Kidney epithelial cell (primary cell): ENCODE data around the gene HOMER2. TPM values are rescaled to one million over a fixed set of nuclear protein-coding genes. Genes with fewer than 3 reads are reported as not detected.
"Not testable (repeated sequence)": the region's sequence is repeated elsewhere in the genome, so short reads cannot be mapped to it uniquely, and the experiment has no call there.

ENCODE experiments used
- DNase-seq: peaks from one replicate; pipeline ENCODE4 v3.0.0-alpha.2; 2010; ENCODE audit warnings: low read depth
- H3K27me3 ChIP-seq: 2 replicates; pipeline ENCODE4 v1.6.0; 2011; ENCODE audit warnings: low read length; ENCODE audit not compliant: control insufficient read depth, insufficient read depth
- H3K36me3 ChIP-seq: 2 replicates; pipeline ENCODE4 v1.5.1; 2011; ENCODE audit warnings: low read length; ENCODE audit not compliant: control insufficient read depth, insufficient read depth
- H3K4me3 ChIP-seq: 2 replicates; pipeline ENCODE4 v1.5.1; 2011; ENCODE audit warnings: low read depth, mild to moderate bottlenecking, control low read depth, low read length
- total RNA-seq: library from RNA; depleted of rRNA; stranded (reverse); fragments of >200 nt; gene quantifications from 2 replicates; pipeline ENCODE4 v1.2.3, GENCODE V29; 2015
- TF ChIP-seq, protein P1 (sequence below): IDR thresholded peaks from 2 replicates; pipeline ENCODE4 v1.5.1; 2011; ENCODE audit warnings: mild to moderate bottlenecking, moderate library complexity, low read length, control low read depth, inconsistent platforms; ENCODE audit not compliant: insufficient read depth, poor library complexity, severe bottlenecking

The HOMER2 gene
- total RNA-seq, 1 donor from 2014 or later: 56.4 TPM

DNA sequence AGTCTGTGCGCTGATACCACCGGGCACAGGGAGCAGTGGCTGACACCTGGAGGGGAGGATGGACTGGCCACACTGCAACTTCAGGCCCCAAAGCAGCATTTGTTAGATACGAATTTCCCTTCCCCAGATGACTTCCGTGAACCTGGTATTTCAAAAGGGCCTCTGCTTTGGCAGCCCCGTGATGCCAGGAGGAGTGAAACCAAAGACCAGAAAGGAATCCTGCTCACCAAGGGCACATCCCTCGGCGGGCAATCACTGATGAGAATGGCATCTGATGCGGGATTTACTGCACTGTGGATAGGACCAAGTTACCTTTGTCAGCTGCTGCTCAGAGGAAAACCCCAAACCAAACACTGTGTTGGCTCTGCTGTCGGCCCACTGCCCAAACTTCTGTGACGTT is 77.6 kb downstream of the HOMER2 start:
- Histone ChIP-seq H3K36me3 (no peaks in the 10 kb centered on the region), H3K27me3 (no peaks in the 10 kb centered on the region), H3K4me3 (no peak overlapping the region)
- no peak for DNase-seq
- TF ChIP-seq, protein P1, sequence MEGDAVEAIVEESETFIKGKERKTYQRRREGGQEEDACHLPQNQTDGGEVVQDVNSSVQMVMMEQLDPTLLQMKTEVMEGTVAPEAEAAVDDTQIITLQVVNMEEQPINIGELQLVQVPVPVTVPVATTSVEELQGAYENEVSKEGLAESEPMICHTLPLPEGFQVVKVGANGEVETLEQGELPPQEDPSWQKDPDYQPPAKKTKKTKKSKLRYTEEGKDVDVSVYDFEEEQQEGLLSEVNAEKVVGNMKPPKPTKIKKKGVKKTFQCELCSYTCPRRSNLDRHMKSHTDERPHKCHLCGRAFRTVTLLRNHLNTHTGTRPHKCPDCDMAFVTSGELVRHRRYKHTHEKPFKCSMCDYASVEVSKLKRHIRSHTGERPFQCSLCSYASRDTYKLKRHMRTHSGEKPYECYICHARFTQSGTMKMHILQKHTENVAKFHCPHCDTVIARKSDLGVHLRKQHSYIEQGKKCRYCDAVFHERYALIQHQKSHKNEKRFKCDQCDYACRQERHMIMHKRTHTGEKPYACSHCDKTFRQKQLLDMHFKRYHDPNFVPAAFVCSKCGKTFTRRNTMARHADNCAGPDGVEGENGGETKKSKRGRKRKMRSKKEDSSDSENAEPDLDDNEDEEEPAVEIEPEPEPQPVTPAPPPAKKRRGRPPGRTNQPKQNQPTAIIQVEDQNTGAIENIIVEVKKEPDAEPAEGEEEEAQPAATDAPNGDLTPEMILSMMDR: no peak

DNA sequence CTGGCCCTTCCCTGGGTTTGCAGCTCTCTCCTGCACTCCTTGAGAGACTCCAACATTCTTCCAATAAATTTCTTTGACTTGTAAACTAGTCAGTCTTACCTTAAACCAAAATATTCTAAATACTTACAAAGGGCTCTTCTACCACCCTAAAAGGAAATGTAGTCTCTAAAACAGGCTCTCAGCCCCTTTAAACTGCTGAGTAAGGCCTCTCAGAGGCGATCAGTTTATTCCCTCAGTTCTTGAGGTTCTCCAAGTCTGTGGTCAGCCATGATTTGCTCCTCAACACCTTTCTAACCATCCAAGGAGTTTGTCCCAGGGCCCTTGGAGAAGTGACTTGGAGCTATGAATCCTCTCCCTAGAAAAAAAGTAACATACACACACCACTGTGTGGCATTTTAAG is 78.3 kb downstream of the HOMER2 start:
- no peak for DNase-seq
- no peak overlapping the region for H3K4me3 ChIP-seq
- H3K27me3 ChIP-seq: no peaks in the 10 kb centered on the region
- H3K36me3 ChIP-seq: no peaks in the 10 kb centered on the region
- TF ChIP-seq, protein P1: no peak

- DNase-seq: no peak
- H3K36me3 ChIP-seq: no peaks in the 10 kb centered on the region
- H3K27me3 ChIP-seq: no peaks in the 10 kb centered on the region
- no peak overlapping the region for H3K4me3 ChIP-seq
- TF ChIP-seq, protein P1: no peak
These were observed 79.4 kb downstream of the HOMER2 start for GRCh38 chr15:82873000-82873680.

GRCh38 chr15:82871832-82872484 is 80.6 kb downstream of the HOMER2 start:
- DNase-seq: no peak
- no peaks in the 10 kb centered on the region for H3K36me3 ChIP-seq
- H3K27me3 ChIP-seq: no peaks in the 10 kb centered on the region
- H3K4me3 ChIP-seq: no peak overlapping the region
- TF ChIP-seq, protein P1: no peak

- DNase-seq: no peak
- TF ChIP-seq, protein P1: no peak
- Histone ChIP-seq H3K36me3 (no peaks in the 10 kb centered on the region), H3K27me3 (no peaks in the 10 kb centered on the region), H3K4me3 (no peak overlapping the region)
These were observed 81.2 kb downstream of the HOMER2 start for GRCh38 chr15:82871358-82871757.

GRCh38 chr15:82870727-82871320 is 81.7 kb downstream of the HOMER2 start:
- TF ChIP-seq, protein P1: no peak
- no peaks in the 10 kb centered on the region for H3K27me3 ChIP-seq
- H3K4me3 ChIP-seq: no peak overlapping the region
- no peak for DNase-seq
- no peaks in the 10 kb centered on the region for H3K36me3 ChIP-seq

- H3K4me3 ChIP-seq, DNase-seq, H3K36me3 ChIP-seq: not testable (repeated sequence)
These were observed 86.5 kb downstream of the HOMER2 start for GRCh38 chr15:82865981-82866380.

GRCh38 chr15:82865581-82865980 is 86.9 kb downstream of the HOMER2 start:
- H3K27me3 ChIP-seq, H3K4me3 ChIP-seq, H3K36me3 ChIP-seq, DNase-seq: not testable (repeated sequence)

More at GRCh38 chr15:82865981-82866380, 86.5 kb downstream of the HOMER2 start:
- not testable (repeated sequence) for H3K27me3 ChIP-seq
